A673 (cell line): ENCODE data around the gene CHRM4.

ENCODE experiments used
- EZH2 ChIP-seq: fragments of 200-600 bp; sonication (generic); IDR thresholded peaks from 2 replicates; pipeline ENCODE4 v1.6.1; 2017; ENCODE audit warnings: borderline replicate concordance, low read depth, mild to moderate bottlenecking, mixed read lengths, antibody characterized with exemption, low read length; ENCODE audit not compliant: poor library complexity, severe bottlenecking
- TF ChIP-seq, protein P1 (sequence below): fragments of 300-800, 200-600 bp; sonication (generic); conservative IDR thresholded peaks from 2 replicates; pipeline ENCODE4 v1.5.1; 2017; ENCODE audit warnings: low read depth, mild to moderate bottlenecking, antibody characterized with exemption, low read length, moderate library complexity, mixed read lengths

GRCh38 chr11:46414466-46414796 lies 22.9 kb upstream of the CHRM4 start:
- TF ChIP-seq, protein P1, sequence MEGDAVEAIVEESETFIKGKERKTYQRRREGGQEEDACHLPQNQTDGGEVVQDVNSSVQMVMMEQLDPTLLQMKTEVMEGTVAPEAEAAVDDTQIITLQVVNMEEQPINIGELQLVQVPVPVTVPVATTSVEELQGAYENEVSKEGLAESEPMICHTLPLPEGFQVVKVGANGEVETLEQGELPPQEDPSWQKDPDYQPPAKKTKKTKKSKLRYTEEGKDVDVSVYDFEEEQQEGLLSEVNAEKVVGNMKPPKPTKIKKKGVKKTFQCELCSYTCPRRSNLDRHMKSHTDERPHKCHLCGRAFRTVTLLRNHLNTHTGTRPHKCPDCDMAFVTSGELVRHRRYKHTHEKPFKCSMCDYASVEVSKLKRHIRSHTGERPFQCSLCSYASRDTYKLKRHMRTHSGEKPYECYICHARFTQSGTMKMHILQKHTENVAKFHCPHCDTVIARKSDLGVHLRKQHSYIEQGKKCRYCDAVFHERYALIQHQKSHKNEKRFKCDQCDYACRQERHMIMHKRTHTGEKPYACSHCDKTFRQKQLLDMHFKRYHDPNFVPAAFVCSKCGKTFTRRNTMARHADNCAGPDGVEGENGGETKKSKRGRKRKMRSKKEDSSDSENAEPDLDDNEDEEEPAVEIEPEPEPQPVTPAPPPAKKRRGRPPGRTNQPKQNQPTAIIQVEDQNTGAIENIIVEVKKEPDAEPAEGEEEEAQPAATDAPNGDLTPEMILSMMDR: no peak
- no peak for TF ChIP-seq EZH2
